ENCODE measurements around the gene PTPN14.

PTPN14 gene

GRCh38 chr1:214464445-214465287, 86.7 kb downstream of the PTPN14 start:
- no peak overlapping the region for H3K4me3 ChIP-seq (ENCODE audit: low read depth, low read length)
- no peaks in the 10 kb centered on the region for H3K27me3 ChIP-seq (ENCODE audit: insufficient read depth, low read length)
- H3K36me3 ChIP-seq (ENCODE audit: insufficient read depth, low read length) = peaks cover 11% of the 10 kb centered on the region; the same call in 1 of the 2 replicates
- peaks cover 82% of the 10 kb centered on the region for H3K79me2 ChIP-seq (ENCODE audit: control insufficient read depth, insufficient read depth, low read length, unreplicated experiment)
- no peak overlapping the region for H2AFZ ChIP-seq (ENCODE audit: low read length, unreplicated experiment)
- H3K4me1 ChIP-seq (ENCODE audit: control insufficient read depth, insufficient read depth, low read length, unreplicated experiment) = peaks cover 27% of the 10 kb centered on the region
- H3K27ac ChIP-seq (ENCODE audit: low read depth, low read length) = no peak overlapping the region

- Histone ChIP-seq H3K4me3 (ENCODE audit: low read depth, low read length) (no peak overlapping the region), H2AFZ (ENCODE audit: low read length, unreplicated experiment) (no peak overlapping the region), H3K79me2 (ENCODE audit: control insufficient read depth, insufficient read depth, low read length, unreplicated experiment) (peaks cover 74% of the 10 kb centered on the region), H3K27me3 (ENCODE audit: insufficient read depth, low read length) (no peaks in the 10 kb centered on the region), H3K36me3 (ENCODE audit: insufficient read depth, low read length) (peaks cover 11% of the 10 kb centered on the region; the same call in 1 of the 2 replicates), H3K4me1 (ENCODE audit: control insufficient read depth, insufficient read depth, low read length, unreplicated experiment) (peaks cover 20% of the 10 kb centered on the region), H3K27ac (ENCODE audit: low read depth, low read length) (no peak overlapping the region)
These were observed 87.8 kb downstream of the PTPN14 start for GRCh38 chr1:214463596-214463995.

GRCh38 chr1:214462882-214463281, 88.5 kb downstream of the PTPN14 start:
- Histone ChIP-seq H3K79me2 (ENCODE audit: control insufficient read depth, insufficient read depth, low read length, unreplicated experiment) (peaks cover 78% of the 10 kb centered on the region), H3K27me3 (ENCODE audit: insufficient read depth, low read length) (no peaks in the 10 kb centered on the region), H3K36me3 (ENCODE audit: insufficient read depth, low read length) (peaks cover 11% of the 10 kb centered on the region; the same call in 1 of the 2 replicates), H3K4me3 (ENCODE audit: low read depth, low read length) (no peak overlapping the region), H3K4me1 (ENCODE audit: control insufficient read depth, insufficient read depth, low read length, unreplicated experiment) (peaks cover 23% of the 10 kb centered on the region), H2AFZ (ENCODE audit: low read length, unreplicated experiment) (no peak overlapping the region), H3K27ac (ENCODE audit: low read depth, low read length) (no peak overlapping the region)

GRCh38 chr1:214461305-214461704, 90.1 kb downstream of the PTPN14 start:
- H3K79me2 ChIP-seq (ENCODE audit: control insufficient read depth, insufficient read depth, low read length, unreplicated experiment) = peaks cover 79% of the 10 kb centered on the region
- peaks cover 11% of the 10 kb centered on the region; the same call in 1 of the 2 replicates for H3K36me3 ChIP-seq (ENCODE audit: insufficient read depth, low read length)
- H3K4me1 ChIP-seq (ENCODE audit: control insufficient read depth, insufficient read depth, low read length, unreplicated experiment) = peaks cover 28% of the 10 kb centered on the region
- no peak overlapping the region for H3K4me3 ChIP-seq (ENCODE audit: low read depth, low read length)
- H2AFZ ChIP-seq (ENCODE audit: low read length, unreplicated experiment) = no peak overlapping the region
- H3K27ac ChIP-seq (ENCODE audit: low read depth, low read length) = no peak overlapping the region
- H3K27me3 ChIP-seq (ENCODE audit: insufficient read depth, low read length) = no peaks in the 10 kb centered on the region

- H3K4me3 ChIP-seq (ENCODE audit: low read depth, low read length) = no peak overlapping the region
- H2AFZ ChIP-seq (ENCODE audit: low read length, unreplicated experiment) = no peak overlapping the region
- peaks cover 81% of the 10 kb centered on the region for H3K79me2 ChIP-seq (ENCODE audit: control insufficient read depth, insufficient read depth, low read length, unreplicated experiment)
- H3K27ac ChIP-seq (ENCODE audit: low read depth, low read length) = no peak overlapping the region
- no peaks in the 10 kb centered on the region for H3K27me3 ChIP-seq (ENCODE audit: insufficient read depth, low read length)
- H3K36me3 ChIP-seq (ENCODE audit: insufficient read depth, low read length) = peaks cover 11% of the 10 kb centered on the region; the same call in 1 of the 2 replicates
- peaks cover 37% of the 10 kb centered on the region for H3K4me1 ChIP-seq (ENCODE audit: control insufficient read depth, insufficient read depth, low read length, unreplicated experiment)
These were observed 91.0 kb downstream of the PTPN14 start for GRCh38 chr1:214460304-214460916.

- H3K79me2 ChIP-seq (ENCODE audit: control insufficient read depth, insufficient read depth, low read length, unreplicated experiment) = peaks cover 83% of the 10 kb centered on the region
- no peaks in the 10 kb centered on the region for H3K27me3 ChIP-seq (ENCODE audit: insufficient read depth, low read length)
- H3K4me3 ChIP-seq (ENCODE audit: low read depth, low read length) = no peak overlapping the region
- no peak overlapping the region for H2AFZ ChIP-seq (ENCODE audit: low read length, unreplicated experiment)
- peaks cover 11% of the 10 kb centered on the region; the same call in 1 of the 2 replicates for H3K36me3 ChIP-seq (ENCODE audit: insufficient read depth, low read length)
- no peak overlapping the region for H3K27ac ChIP-seq (ENCODE audit: low read depth, low read length)
- peaks cover 42% of the 10 kb centered on the region for H3K4me1 ChIP-seq (ENCODE audit: control insufficient read depth, insufficient read depth, low read length, unreplicated experiment)
These were observed 91.5 kb downstream of the PTPN14 start for GRCh38 chr1:214459895-214460294.

GRCh38 chr1:214458541-214458940, 92.9 kb downstream of the PTPN14 start:
- Histone ChIP-seq H3K4me1 (ENCODE audit: control insufficient read depth, insufficient read depth, low read length, unreplicated experiment) (peaks cover 56% of the 10 kb centered on the region), H3K4me3 (ENCODE audit: low read depth, low read length) (no peak overlapping the region), H3K27ac (ENCODE audit: low read depth, low read length) (no peak overlapping the region), H2AFZ (ENCODE audit: low read length, unreplicated experiment) (no peak overlapping the region), H3K27me3 (ENCODE audit: insufficient read depth, low read length) (no peaks in the 10 kb centered on the region), H3K79me2 (ENCODE audit: control insufficient read depth, insufficient read depth, low read length, unreplicated experiment) (peaks cover 85% of the 10 kb centered on the region), H3K36me3 (ENCODE audit: insufficient read depth, low read length) (peaks cover 11% of the 10 kb centered on the region; the same call in 1 of the 2 replicates)

- no peaks in the 10 kb centered on the region for H3K36me3 ChIP-seq (ENCODE audit: insufficient read depth, low read length)
- no peaks in the 10 kb centered on the region for H3K27me3 ChIP-seq (ENCODE audit: insufficient read depth, low read length)
- peak overlapping the region; percentile 78 for H3K27ac ChIP-seq (ENCODE audit: low read depth, low read length)
- H2AFZ ChIP-seq (ENCODE audit: low read length, unreplicated experiment) = no peak overlapping the region
- peaks cover 70% of the 10 kb centered on the region for H3K4me1 ChIP-seq (ENCODE audit: control insufficient read depth, insufficient read depth, low read length, unreplicated experiment)
- H3K4me3 ChIP-seq (ENCODE audit: low read depth, low read length) = no peak overlapping the region
- H3K79me2 ChIP-seq (ENCODE audit: control insufficient read depth, insufficient read depth, low read length, unreplicated experiment) = peaks cover 86% of the 10 kb centered on the region
These were observed 95.2 kb downstream of the PTPN14 start for GRCh38 chr1:214455971-214456867.

GRCh38 chr1:214455479-214455878, 95.9 kb downstream of the PTPN14 start:
- Histone ChIP-seq H3K4me1 (ENCODE audit: control insufficient read depth, insufficient read depth, low read length, unreplicated experiment) (peaks cover 69% of the 10 kb centered on the region), H3K27me3 (ENCODE audit: insufficient read depth, low read length) (no peaks in the 10 kb centered on the region), H3K36me3 (ENCODE audit: insufficient read depth, low read length) (peaks cover 5% of the 10 kb centered on the region), H3K27ac (ENCODE audit: low read depth, low read length) (peak overlapping the region; percentile 78), H3K4me3 (ENCODE audit: low read depth, low read length) (peak overlapping the region; percentile 3; the same call in 1 of the 2 replicates), H3K79me2 (ENCODE audit: control insufficient read depth, insufficient read depth, low read length, unreplicated experiment) (peaks cover 88% of the 10 kb centered on the region), H2AFZ (ENCODE audit: low read length, unreplicated experiment) (no peak overlapping the region)

All from ACC112 (cell line).